ENCODE data around the gene PEX3.
"Not testable (repeated sequence)": the region's sequence is repeated elsewhere in the genome, so short reads cannot be mapped to it uniquely, and the experiment has no call there.

PEX3 gene

DNA sequence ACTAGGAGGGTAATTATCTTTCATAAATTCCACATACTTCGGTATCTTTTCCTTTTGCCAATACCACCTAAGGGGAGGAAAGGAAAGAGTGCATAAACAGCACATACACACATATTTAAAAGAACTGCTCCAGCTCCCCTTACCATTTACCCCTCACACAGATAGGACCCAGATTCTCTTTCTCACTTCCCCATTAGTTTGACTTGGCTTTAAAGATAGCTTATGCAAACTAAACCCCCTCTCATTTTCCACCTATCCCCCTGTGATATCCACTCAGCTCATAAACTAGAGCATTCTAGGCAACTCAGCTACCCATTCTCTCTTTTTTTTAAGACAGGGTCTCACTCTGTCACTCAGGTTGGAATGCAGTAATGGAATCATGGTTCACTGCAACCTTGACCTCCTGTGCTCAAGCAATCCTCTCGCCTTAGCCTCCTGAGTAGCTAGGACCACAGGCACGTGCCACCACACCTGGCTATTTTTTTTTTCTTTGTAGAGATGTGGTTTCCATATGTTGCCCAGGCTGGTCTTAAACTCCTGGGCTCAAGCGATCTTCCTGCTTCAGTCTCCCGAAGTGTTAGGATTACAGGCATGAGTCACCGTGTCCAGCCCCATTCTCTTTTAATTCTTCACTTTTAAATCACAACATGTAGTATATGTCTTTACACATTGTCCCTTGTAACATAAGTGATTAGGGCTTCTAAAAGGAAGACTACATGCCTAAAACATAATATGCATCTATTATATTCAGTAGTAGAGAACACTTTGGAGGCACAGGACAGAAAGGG, 56.9 kb downstream of the PEX3 start:
- DNase-seq (ENCODE audit: low spot score) = no peak

DNA sequence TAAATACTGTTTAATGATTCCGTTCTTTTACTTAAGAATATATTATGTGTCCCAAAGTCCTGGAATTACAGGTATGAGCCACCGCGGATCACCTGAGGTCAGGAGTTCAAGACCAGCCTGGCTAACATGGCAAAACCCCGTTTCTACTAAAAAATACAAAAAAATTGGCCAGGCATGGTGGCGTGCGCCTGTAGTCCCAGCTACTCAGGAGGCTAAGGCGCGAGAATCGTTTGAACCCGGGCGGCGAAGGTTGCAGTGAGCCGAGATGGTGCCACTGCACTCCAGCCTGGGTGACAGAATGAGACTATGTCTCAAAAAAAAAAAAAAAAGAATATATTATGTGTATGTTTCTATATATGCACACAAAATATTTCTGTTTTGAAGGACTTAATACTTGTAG, 59.7 kb downstream of the PEX3 start:
- DNase-seq (ENCODE audit: low spot score) = not testable (repeated sequence)

- DNase-seq (ENCODE audit: low spot score) = peak; percentile 84
These were observed 60.6 kb downstream of the PEX3 start, which contains the start of gene FUCA2 for GRCh38 chr6:143510991-143511891. Gene FUCA2, minus strand, starts transcription at chr6:143511720. Its CDS starts 86 bp downstream, at chr6:143511634.

GRCh38 chr6:143513410-143513809, 62.8 kb downstream of the PEX3 start:
- no peak for DNase-seq (ENCODE audit: low spot score)

DNA sequence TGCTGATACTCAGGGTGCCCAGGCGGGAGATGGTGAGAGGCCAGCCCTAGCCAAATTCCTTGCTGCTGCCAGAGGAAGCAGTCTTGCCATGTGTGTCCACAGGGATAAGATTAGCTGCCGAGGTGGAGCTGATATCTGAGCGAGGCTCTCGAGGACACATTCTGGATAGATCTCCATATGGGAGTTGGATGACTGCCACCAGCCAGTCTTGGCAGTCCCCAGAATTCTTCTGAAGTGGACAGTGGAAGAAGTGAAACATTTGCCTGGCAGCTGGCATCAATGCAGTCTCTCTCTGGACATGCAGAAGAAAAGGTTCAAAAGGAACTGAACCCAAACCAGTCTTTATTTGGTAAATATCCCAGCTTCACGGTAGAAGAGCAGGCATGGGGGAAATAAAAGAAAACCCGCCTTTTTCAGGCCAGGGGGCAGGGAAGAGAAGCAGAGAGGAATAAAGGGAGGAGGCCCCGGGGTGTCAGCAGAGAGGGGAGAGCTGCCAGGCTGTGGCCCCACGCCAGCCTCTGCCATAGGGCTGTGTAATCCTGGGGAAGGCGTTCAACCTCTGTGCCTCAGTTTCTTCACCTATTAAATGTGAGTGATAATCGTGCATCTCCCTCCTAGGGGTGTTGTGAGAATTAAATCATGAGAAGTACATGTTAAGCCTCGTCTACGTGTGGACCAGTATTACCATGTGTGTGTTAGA, 64.6 kb downstream of the PEX3 start:
- peak; percentile 40 for DNase-seq (ENCODE audit: low spot score)

DNA sequence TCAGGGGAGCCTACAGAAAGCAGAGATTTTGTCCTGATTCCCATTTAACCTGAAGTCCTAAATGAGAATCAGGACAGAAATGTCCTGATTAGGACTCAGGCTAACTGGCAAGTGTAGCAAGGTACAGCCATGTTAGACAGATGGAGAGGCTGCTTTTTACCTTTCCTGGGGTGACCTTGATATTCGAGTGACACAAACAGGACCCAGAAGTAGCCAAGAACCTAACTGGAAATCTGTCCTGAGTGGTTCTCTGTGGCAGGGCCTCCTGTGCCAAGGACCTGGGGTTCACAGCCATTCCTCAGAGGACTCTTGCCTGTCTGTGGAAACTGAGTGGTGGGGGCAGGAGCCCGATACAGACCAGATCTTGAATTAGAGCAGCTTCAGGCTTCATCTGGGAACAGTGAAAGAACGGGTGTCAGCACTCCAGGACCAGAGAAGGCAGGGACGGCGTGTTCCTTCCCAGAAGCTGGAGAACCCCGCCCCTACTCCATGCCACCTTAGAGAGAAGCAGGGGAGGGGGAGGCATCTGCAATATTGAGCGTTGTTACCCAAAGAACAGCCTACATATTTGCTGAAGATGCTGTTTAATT, 65.3 kb downstream of the PEX3 start:
- no peak for DNase-seq (ENCODE audit: low spot score)

DNA sequence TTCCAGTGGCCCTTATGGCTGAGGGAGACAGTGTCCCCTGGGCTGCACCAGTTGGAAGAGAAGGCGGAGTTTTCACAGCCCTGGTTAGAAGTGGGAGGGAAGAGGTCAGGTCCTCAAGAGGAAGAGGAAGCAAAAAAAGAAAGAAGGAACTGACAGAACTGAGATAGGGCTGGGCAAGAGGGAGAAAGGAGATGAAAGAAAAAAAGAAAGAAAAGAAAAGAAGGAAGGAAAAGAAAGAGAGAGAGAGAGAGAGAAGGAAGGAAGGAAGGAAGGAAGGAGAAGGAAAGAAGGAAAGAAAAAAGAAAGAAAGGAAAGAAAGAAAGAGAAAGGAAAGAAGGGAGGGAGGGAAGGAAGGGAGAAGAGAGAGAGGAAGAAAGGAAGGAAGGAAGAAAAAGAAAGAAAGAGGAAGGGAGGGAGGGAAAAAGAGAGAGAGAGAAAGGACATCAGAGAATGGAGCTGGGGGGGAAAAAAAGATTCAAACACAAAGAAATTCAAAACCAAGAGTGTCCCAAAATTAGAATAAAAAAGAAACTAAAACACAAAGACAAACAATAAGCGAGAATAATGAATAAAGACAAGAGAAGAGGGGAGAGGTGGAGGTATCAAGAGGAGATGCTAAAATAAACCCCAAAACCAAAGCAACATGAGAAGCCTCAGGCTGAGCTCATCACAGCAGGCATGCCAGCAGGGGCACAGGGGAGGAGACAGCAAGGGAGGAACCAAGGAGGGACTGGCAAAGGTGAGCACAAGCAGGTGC, 66.3 kb downstream of the PEX3 start:
- DNase-seq (ENCODE audit: low spot score) = no peak

DNA sequence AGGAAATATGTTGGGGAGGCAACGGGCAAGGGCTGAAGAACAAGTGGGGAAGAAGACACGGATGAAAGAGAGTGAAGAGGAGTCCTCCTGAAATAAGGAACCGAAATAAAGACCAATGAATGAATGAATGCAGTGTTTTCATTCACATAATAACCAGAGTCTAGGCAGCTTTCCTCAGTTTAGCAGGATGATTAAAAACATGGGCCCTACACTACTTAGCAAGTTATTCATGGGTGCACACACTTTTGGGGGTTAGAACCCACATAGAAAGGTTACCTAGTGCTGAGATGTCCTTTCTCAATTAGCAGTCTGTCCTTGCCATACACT, 66.8 kb downstream of the PEX3 start:
- DNase-seq (ENCODE audit: low spot score) = no peak

DNA sequence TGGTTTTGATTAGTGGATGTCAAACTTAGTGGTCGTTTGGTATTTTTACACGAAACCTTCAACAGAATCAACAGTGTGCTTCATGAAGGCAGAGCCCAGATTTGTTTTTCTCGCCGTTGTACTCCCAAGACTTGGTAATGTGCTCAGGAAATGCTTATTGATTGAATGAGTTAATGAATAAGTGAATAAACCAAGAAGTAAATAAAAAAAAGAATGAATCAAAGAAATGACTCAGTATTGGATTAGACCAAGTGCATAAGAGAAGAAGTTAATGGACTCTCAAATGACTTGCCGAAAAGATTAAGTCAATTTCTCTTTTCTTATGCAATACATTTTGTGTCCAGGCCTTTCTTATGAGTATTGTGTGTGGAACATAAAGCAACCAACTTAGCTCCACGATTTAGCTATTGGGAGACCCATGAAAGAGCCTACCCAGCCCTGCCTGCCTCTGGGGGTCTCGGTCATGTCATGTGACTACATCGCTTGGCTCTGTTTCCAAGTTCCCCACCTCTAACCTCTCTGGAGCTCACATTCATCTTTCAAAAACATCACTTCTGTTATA, 71.5 kb downstream of the PEX3 start:
- no peak for DNase-seq (ENCODE audit: low spot score)

GRCh38 chr6:143525356-143525755, 74.8 kb downstream of the PEX3 start:
- DNase-seq (ENCODE audit: low spot score) = no peak

DNA sequence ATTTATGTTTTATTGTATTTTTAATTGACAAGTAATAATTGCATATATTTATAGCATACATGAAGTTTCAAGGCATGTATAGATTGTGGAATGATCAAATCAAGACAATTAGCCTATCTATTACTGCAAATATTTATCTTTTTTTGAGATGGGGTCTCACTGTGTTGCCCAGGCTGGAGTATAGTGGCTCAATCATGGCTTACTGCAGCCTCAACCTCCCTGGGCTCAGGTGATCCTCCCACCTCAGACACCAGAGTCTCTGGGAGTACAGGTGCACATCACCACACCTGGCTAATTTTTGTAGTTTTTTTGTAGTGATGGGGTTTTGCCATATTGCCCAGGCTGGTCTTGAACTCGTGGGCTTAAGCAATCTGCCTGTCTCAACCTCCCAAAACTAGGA, 77.1 kb downstream of the PEX3 start:
- no peak for DNase-seq (ENCODE audit: low spot score)

DNA sequence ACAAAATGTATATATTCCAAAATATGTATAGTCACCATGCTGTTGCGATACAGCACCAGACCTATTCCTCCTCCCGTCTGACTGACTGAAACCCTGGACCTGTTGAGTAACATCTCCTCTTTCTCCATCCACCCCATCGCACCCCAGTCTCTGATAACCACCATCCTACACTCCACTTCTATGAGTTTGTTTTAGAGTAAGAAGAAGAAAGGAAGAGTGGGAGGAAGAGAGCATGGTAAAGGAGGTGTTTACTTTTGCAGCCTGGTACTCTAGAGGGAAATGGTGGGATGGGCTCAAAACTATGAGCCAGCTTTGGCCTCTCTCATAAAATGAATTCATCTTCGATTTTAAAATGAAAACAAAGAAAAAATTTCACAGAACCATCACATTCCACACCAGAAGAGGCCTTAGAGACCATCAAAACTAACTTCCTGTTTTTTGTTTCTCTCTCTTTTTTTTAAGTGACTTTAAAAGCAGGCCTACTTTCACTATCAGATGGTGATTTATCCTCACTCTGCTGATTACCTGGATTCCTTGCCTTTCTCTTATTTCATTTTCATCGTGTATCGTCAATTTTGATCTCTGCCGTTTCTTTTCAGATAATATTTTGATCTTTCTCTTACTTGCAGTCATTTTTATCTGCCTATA, 77.7 kb downstream of the PEX3 start:
- DNase-seq (ENCODE audit: low spot score) = no peak

GRCh38 chr6:143529095-143529494, 78.5 kb downstream of the PEX3 start:
- DNase-seq (ENCODE audit: low spot score) = no peak

DNA sequence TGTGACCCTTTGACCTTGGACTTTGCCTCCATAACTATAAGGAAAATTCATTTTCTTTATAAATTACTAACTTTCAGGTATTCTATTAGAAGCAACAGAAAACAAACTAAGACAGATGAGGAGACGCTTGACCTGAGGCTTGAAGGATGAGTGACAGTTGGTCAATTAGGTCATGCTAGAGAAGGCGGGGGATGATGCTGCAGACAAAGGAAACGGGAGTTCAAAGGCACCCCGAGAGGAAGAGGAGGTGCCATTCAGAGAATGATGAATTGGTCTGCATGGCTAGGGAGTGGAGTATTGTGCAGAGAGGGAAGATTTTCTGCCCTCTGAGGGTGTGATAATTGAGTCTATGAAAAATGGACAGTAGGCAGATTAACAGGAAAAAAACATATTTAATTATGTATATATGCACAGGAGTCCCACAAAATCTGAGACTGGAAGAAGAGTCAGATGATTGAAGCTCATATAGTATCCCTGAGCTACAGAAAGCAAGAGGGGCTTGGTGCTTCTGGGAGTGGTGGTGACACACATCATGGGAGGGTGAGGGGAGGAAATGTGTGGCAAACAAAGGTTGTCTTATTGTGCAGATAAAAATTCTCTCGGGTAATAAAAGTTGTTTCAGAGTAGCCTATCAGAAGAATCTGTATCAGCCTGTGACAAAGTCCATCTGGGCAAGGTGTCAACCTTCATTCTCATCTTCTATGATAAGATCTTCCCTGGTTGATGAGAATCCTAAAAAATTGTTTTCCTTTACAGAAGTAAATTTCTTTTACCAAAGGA, 81.3 kb downstream of the PEX3 start:
- DNase-seq (ENCODE audit: low spot score) = no peak

DNA sequence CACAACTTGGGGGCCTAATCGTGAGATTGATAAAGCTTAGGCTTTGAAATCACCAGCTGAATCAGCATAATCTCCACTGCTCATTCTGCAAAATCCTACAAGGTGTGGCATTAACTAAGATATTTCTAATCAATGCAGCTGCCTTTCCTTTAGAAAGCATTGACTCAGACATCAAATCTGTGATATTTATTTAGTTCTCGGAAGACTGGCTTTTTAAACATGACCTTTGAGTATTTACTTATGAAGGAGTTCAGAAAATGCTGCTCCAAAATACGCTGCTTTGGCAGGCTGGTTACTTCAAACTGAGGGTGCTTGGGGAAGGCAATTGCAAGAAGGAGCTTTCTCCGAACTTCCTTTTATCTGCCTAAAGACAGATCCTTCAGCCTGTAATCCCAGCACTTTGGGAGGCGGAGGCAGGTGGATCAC, 84.6 kb downstream of the PEX3 start:
- no peak for DNase-seq (ENCODE audit: low spot score)

GRCh38 chr6:143536461-143536865, 85.9 kb downstream of the PEX3 start:
- DNase-seq (ENCODE audit: low spot score) = no peak

DNA sequence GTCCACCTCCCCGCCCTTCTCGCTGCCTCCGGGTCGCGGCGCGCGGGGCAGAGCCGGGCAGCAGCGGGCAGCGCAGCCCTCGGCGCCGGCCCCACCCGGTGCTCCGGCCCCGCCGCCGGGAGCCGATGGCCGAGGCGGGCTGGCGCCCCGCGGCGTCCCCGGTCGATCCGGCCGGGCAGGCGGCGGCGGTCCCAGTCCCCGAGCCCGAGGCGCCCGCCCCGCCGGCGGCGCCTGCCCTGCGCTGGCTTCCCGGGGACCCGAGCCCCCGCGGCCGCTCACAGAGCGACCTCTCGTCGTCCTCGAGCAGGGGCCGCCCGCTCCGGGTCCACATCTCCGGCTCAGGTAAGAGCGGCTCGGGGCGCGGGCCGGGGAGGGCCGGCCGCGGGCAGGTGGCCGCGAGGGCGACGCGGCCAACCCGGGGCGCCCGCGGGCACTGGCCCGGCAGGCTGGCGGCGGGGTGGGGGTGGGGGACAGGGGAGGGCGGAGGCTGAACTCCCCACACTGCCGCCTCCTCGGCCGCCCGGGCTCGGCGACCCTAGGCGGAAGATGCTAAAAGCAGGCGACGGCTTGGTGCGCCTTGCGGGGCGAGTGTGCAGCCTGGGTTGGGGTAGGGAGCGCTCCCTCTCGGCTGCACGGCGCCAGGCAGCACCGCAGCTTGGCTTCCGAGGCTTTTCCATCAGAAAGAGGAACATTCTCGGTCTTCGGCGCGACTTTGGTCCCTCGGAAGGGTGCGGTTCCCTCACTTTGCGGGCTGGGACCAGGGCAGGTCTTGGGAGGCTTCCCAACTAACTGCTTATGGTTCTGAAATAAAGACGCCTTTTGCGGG, 86.5 kb downstream of the PEX3 start:
- peak; percentile 20 for DNase-seq (ENCODE audit: low spot score)

GRCh38 chr6:143538374-143538773, 87.8 kb downstream of the PEX3 start:
- no peak for DNase-seq (ENCODE audit: low spot score)

GRCh38 chr6:143539106-143539505, 88.5 kb downstream of the PEX3 start:
- DNase-seq (ENCODE audit: low spot score) = no peak
